Measurements from ENCODE around the gene CELF2.

GRCh38 chr10:11083051-11083450, 65.4 kb downstream of the CELF2 start:
- no peak for TF ChIP-seq POLR2A (IDR thresholded peaks at IDR 0.05)
- no peak for TF ChIP-seq CTCF (IDR thresholded peaks at IDR 0.05)
- TF ChIP-seq EP300 (IDR thresholded peaks at IDR 0.05; ENCODE audit: low read depth): no peak
